GM21367 (cell line): ENCODE measurements around the gene INS.
"Not testable (repeated sequence)": the region's sequence is repeated elsewhere in the genome, so short reads cannot be mapped to it uniquely, and the experiment has no call there.

Experiments
- ATAC-seq: cut with Tn5 transposase; IDR thresholded peaks from one replicate; pipeline ENCODE4 v1.9.1; 2021; ENCODE audit not compliant: unreplicated experiment

The INS gene

DNA sequence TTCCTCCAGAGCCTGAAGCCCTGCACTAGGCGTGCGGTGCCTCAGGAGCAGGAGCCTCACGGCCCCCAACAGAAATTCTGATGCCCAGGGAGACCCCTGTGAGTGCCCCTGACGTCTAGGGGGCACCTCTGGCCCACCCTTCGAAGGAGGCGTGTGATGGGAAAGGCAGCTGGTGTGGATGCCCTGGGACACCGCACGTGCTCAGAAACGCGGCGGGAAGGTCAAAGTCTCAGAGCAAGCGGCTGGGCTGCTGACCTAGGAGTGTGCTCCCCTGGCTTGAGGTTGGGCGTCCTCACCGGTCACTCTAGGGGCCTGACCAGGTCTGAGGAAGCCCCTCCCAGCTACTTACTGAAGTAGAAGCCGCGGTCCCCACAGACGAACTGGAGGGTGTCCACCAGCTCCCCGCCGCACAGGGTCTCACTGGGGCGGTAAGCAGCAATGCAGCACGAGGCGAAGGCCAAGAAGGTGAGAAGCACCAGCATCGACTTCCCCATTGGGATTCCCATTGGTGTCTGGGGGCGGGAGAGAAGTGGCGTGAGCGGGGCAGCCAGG, 25.9 kb downstream of the INS start:
- no peak for ATAC-seq

DNA sequence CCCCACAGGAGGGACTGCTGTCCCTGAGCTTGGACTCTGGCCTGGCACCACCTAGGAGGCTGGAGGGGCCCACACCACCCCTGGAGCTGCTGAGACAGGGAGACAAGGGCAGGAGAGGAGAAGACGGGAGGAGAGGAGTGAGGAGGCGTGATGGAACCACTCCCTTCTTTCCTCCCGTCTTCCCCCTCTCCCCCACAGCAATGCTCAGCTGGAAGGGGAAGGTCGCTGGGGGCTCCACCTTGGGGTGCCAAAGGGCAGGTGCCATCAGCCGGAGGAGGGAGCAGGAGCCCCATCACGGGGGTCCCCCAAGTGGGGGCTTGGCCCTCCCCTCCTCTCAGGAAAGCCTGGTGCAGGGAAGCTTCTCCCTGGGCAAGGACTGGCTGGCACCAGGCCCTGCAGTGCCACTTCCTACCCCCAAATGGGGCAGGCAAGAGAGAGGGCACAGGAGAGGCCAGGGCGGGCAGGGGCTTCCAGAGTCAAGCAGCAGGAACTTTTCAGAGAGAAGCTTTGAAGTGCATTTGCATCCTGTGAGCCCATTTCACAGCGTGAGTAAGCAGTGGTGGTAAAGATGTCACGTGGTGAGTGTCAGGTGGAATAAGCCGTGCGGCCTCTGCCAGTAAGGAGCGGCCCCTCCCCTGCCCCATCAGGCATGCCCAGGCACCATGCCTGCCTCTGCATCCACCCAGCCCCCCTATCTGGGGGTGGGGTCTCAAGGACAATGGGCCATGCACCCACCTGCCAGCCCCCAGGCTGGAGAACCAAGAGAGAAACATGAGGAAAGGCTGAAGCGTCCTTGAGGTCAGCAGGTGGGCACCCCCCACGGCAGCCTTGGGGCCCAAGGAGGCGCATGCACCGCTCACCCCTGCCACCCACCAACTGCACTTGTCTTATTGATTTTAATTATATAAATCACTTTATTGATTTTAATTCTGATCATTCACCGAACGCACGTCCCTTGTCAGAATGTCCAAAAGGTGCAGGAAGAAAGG, 26.7 kb downstream of the INS start:
- ATAC-seq, result no peak

DNA sequence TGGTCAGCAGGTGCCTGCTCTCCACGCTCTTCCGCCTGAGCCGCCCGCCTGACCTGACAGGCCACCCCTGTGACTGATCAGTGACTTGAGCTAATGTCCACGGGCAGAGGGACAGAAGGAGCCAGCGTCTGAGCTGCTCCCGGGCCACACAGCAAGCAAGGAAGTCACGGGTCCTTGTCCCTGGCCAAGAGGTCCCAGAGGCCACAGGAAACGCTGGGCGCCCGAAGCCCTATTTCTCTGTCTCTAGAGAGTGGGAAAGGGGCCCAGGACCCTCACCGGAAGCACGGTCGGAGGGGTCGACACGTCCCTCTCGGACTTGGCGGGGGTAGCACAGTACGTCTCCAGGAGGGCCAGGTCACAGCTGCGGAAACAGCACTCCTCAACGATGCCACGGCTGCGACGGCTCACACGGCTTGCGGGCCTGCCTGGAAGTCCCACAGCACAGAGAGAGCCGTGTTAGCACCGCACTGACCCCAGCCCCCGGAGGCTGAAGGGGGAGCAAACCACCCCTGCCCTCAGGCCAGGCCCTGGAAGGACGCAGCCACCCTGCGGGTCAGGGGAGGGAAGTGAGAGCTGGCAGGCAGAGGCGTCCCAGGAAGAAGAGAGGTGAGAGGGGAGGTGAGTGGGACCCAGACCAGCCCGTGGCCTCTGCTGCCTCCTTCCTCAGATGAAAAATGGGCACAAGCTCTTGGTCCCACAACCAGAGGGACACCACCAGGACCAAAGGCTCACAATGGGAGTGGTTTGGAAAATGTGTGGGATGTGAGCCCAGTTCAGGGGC, 27.6 kb downstream of the INS start:
- ATAC-seq, result no peak

DNA sequence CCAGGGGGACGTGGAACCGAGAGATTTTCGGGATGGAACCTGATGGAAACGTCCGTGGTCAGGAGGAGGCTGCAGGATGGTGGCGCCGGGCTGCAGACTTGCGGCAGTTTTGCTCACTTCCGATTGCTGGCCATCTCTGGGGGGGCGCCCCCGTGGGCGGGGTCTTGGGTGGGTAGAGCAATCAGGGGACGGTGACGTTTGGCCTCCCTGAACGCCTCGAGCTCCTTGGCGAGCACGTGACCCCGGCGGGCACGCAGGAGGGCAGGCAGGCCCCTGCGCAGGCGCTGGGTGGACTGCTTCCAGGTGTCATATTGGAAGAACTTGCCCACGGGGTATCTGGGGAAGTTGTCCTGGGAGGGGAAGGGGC, 28.2 kb downstream of the INS start:
- ATAC-seq, result no peak

GRCh38 chr11:2132246-2132645, 28.8 kb downstream of the INS start:
- ATAC-seq, result no peak

GRCh38 chr11:2131371-2132236, 29.4 kb downstream of the INS start:
- ATAC-seq, result no peak

DNA sequence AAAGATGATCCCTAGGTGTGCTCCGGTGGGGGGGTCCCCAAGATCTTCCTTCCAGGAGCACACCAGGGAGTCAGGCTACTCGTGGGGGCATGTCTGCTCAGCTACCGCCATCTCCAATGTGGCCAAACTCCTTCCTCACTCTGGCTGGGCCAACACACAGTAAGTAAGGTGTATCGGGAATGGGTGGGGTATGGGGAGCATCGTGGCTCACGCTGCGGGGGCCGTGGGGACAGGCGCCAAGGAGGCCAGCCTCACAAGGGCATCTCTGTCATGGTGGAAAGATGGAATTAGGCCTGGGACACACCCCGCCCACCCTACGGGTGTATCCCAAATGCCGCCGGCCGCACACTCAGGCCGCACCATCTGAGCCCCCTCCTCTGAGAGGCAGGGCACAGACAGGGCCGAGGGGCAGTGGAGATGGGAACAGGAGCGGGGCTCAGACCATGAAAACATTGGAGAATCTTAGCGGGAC, 30.1 kb downstream of the INS start:
- no peak for ATAC-seq

- ATAC-seq, result no peak
Measured at GRCh38 chr11:2129699-2130366, 31.2 kb downstream of the INS start.

DNA sequence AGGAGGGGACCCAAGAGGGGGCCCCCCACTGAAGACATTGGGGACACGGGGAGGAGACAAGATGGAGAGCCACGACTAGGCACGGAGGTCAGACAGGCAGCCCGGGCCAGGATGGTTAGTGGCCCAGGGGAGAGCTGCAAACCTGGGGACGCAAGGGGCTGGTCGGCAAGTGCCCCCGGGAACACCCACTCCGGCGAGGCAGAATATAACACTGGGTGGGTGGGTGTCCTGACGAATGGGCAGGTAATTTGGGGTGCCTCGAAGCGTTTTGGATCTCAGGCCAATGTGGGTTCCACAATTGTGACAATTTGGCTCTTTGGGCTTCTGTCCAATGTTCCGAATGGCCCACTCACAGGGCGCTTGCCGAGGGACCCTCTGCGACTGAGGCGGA, 31.7 kb downstream of the INS start:
- ATAC-seq, result no peak

DNA sequence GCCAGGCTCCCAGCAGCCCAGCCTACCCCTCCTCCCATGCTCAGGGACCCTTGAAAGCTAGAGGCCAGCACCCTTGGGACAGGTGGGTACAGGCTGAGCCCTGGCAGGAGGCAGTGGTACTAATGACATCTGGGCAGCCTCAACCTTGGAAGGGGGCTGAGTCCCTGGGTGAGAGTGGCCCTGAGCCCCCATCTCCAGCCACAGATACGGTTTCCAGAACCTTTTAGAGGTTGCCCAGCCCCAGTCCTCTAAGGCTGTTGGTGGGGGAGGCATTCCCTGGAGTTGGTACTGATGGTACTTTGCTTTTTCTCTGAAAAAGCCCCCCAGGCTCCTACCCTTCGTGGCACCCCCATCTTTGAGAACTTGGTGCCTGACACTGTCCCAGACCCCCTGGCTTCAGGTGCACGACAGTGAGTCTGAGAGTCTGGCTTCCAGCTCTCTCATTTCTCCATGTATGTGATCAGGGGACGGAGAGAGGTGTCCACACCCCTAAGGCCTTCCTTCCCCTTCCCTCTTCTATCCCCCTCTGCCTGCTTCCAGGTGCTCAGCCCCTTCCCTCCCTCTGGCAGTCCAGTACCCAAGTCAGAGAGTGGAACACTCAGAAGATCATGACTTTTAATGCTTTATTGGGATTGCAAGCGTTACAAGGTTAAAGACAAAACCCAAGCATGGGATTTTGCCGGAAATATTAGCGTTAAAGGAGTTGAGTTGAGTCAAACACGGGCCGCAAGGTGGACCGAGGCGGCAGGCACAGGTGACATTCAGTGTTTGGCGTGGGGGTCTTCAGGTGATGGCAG, 32.3 kb downstream of the INS start:
- no peak for ATAC-seq

DNA sequence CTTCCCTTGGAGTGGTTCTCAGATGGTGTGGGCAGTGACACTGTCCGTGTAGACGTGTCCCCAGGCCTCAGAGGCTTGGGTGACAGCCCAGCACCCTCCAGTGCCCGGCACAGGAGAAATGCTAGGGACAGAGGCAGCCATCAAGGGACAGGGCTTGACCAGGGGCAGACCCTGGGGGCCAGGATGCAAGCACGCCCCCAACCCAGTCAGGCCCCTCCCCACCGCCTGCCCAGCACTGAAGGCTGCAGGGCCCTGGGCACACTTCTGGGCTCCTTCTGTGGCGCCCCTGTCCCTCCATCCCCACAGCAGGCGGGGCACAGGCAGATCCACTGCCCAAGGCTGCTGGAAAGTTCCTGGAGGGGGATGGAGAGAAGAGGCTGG, 32.9 kb downstream of the INS start:
- no peak for ATAC-seq

GRCh38 chr11:2127482-2128129, 33.4 kb downstream of the INS start:
- ATAC-seq, result no peak

DNA sequence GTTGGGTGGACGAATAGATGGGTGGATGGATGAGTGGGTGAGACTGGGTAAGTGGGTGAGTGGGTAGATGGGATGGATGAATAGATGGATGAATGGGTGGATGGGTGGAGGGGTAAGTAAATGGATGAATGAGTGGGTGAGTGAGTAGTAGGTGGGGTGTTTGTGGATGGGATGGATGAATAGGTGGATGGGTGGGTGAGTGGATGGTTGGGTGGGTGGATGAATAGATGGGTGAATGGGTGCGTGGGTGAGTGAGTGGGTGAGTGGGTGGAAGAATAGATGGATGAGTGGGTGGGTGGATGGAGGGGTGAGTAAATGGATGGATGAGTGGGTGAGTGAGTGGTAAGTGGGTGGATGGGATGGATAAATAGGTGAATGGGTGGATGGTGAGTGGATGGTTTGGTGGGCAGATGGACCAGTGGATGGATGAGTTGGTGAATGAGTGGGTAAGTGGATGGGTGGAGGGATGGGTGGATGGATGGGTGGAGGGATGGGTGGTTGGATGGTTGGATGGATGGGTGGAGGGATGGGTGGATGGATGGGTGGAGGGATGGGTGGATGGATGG, 34.4 kb downstream of the INS start:
- ATAC-seq, result no peak

DNA sequence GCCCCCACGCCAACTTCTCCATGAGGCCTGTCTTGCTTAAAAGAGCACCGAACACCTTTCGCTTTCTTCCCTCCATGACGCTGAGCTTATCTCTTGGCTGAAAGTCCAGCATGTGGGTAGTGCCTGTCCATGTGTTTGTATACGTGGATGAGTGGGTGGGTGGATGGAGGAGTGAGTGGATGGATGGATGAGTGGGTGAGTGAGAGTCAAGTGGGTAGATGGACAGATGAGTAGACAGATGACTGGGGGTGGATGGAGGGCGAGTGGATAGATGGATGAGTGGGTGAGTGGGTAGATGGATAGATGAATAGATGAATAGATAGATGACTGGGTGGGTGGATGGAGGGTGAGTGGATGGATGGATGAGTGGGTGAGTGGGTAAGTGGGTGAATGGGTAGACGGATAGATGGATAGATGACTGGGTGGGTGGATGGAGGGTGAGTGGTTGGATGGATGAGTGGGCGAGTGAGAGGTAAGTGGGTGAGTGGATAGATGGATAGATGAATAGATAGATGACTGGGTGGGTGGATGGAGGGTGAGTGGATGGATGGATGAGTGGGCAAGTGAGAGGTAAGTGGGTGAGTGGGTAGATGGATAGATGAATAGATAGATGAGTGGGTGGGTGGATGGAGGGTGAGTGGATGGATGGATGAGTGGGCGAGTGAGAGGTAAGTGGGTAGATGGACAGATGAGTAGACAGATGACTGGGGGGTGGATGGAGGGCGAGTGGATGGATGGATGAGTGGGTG, 36.1 kb downstream of the INS start:
- ATAC-seq, result not testable (repeated sequence)

- ATAC-seq, result no peak
Measured at GRCh38 chr11:2123628-2123960, 37.4 kb downstream of the INS start.

- no peak for ATAC-seq
Measured at GRCh38 chr11:2122907-2123627, 37.9 kb downstream of the INS start.

GRCh38 chr11:2122222-2122906, 38.6 kb downstream of the INS start:
- no peak for ATAC-seq
